ENCODE measurements around the gene SH2D4B. TPM values are rescaled to one million over a fixed set of nuclear protein-coding genes. Genes with fewer than 3 reads are reported as not detected.
A peak's percentile ranks its signal among the peaks of the same experiment; 100 is the strongest.

SH2D4B gene
- total RNA-seq, 1 experiment from 2014 or later: 0.24 TPM

DNA sequence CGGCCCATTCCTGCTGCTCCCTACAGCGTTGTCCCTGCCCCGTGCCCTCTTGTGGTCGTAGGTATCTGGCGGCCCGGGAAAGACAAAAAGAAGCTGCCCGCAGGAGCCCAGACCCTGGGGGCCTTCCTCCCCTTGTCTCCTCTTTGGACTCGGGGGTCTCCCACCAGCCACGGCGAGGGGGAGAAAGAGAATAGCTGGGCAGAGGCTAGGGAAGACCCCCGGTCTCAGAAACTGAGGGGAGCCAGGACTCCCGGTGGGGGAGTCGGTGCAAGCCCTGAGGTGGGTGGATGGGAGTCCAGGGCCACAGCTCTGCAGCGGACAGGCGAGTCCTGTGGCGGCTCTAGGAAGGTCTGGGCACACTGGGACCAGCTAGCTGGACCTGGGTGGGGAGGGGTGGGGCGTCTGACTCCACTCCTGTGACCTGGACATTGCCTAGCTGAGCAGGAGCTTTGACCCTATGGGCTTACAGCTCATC lies 1.3 kb upstream of the SH2D4B start:
- Histone ChIP-seq H3K9me2 (ENCODE audit: insufficient read depth) (no peaks in the 10 kb centered on the region), H3F3A (ENCODE audit: insufficient read depth, low read depth) (peaks cover 4% of the 10 kb centered on the region; the same call in 1 of the 2 replicates), H4K20me1 (ENCODE audit: insufficient read depth) (no peaks in the 10 kb centered on the region), H3K79me2 (ENCODE audit: low read depth) (no peaks in the 10 kb centered on the region), H2AFZ (peak overlapping the region; percentile 89), H3K4me2 (peak overlapping the region; percentile 81), H3K36me3 (ENCODE audit: low read depth) (no peaks in the 10 kb centered on the region), H3K27me3 (ENCODE audit: insufficient read depth, low read depth) (no peaks in the 10 kb centered on the region), H3K9me3 (ENCODE audit: insufficient read depth, low read depth) (no peaks in the 10 kb centered on the region), H3K27ac (no peak overlapping the region), H3K4me3 (peak overlapping the region; percentile 67), H3K4me1 (replicated peaks; ENCODE audit: insufficient read depth) (0 out of 2 replicates have a peak, but pooled peaks cover 6% of the 10 kb centered on the region)
- ChIA-PET CTCF (interaction anchor here (0.6 to 1.0 kb wide), 7 partner anchors 26 to 169 kb away, joined by 3 to 9 read pairs (median 4); no protein-coding TSS in a partner anchor), POLR2A (ENCODE audit: unreplicated experiment) (no interaction called here)
- no peak for DNase-seq
- intact Hi-C loops (cut with micrococcal nuclease; ENCODE audit: unreplicated experiment): loop anchor here (10.0 kb wide), 1 partner anchor 388 kb away; no protein-coding TSS in a partner anchor
- TSS peak; percentile 68 for BruUV-seq (replicated peaks)
- no peak for TF ChIP-seq EZH2 (IDR thresholded peaks at IDR 0.05; ENCODE audit: low read depth)

DNA sequence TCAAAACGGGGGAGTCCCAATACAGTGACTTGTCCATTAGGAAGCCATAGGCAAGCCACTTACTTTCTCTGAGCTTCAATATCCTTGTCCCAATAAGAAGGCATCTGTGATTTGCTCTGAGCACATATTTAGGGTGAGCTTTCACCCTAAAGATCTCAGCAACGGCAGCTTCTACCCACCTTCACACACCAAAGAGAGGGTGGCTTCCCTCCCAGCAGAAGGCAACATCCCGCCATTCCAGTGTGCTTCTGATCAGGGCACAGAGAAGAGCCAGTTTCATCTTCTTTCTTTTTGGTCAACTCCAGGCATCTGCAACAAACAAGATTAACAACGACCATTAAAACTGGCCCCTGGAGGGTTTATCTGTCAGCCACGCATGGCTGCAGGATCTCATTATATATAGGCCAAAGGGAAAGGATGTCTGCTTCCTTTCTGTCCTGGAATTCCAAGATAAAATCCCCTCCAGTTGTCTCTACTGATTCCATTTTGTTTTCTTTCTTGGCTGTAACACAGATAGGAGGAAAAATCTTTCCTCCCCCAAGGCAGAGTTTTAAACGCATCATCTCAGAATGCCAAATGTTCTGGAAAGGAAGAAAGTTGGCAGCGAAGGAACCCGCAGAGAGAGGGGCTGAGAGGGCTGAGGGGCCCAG lies 491 bp upstream of the SH2D4B start:
- Histone ChIP-seq H3K4me3 (no peak overlapping the region), H3K36me3 (ENCODE audit: low read depth) (no peaks in the 10 kb centered on the region), H3K9me2 (ENCODE audit: insufficient read depth) (no peaks in the 10 kb centered on the region), H3K79me2 (ENCODE audit: low read depth) (no peaks in the 10 kb centered on the region), H3K4me1 (replicated peaks; ENCODE audit: insufficient read depth) (0 out of 2 replicates have a peak, but pooled peaks cover 6% of the 10 kb centered on the region), H3K9me3 (ENCODE audit: insufficient read depth, low read depth) (no peaks in the 10 kb centered on the region), H3K27me3 (ENCODE audit: insufficient read depth, low read depth) (no peaks in the 10 kb centered on the region), H4K20me1 (ENCODE audit: insufficient read depth) (no peaks in the 10 kb centered on the region), H3F3A (ENCODE audit: insufficient read depth, low read depth) (peaks cover 4% of the 10 kb centered on the region; the same call in 1 of the 2 replicates), H3K4me2 (0 out of 2 replicates have a peak overlapping the region, but pooled peaks have one; percentile 81), H2AFZ (no peak overlapping the region), H3K27ac (no peak overlapping the region)
- ChIA-PET CTCF (interaction anchor here (1.0 kb wide), 2 partner anchors 27 to 125 kb away, joined by 3 to 9 read pairs; no protein-coding TSS in a partner anchor), POLR2A (ENCODE audit: unreplicated experiment) (no interaction called here)
- TF ChIP-seq, protein P1, sequence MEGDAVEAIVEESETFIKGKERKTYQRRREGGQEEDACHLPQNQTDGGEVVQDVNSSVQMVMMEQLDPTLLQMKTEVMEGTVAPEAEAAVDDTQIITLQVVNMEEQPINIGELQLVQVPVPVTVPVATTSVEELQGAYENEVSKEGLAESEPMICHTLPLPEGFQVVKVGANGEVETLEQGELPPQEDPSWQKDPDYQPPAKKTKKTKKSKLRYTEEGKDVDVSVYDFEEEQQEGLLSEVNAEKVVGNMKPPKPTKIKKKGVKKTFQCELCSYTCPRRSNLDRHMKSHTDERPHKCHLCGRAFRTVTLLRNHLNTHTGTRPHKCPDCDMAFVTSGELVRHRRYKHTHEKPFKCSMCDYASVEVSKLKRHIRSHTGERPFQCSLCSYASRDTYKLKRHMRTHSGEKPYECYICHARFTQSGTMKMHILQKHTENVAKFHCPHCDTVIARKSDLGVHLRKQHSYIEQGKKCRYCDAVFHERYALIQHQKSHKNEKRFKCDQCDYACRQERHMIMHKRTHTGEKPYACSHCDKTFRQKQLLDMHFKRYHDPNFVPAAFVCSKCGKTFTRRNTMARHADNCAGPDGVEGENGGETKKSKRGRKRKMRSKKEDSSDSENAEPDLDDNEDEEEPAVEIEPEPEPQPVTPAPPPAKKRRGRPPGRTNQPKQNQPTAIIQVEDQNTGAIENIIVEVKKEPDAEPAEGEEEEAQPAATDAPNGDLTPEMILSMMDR (conservative IDR thresholded peaks at IDR 0.05): no peak
- no peak for TF ChIP-seq EZH2 (IDR thresholded peaks at IDR 0.05; ENCODE audit: low read depth)
- no peak for DNase-seq
- BruUV-seq (replicated peaks): no TSS peak
- intact Hi-C loops (cut with micrococcal nuclease; ENCODE audit: unreplicated experiment): loop anchor here (10.0 kb wide), 1 partner anchor 388 kb away; no protein-coding TSS in a partner anchor

DNA sequence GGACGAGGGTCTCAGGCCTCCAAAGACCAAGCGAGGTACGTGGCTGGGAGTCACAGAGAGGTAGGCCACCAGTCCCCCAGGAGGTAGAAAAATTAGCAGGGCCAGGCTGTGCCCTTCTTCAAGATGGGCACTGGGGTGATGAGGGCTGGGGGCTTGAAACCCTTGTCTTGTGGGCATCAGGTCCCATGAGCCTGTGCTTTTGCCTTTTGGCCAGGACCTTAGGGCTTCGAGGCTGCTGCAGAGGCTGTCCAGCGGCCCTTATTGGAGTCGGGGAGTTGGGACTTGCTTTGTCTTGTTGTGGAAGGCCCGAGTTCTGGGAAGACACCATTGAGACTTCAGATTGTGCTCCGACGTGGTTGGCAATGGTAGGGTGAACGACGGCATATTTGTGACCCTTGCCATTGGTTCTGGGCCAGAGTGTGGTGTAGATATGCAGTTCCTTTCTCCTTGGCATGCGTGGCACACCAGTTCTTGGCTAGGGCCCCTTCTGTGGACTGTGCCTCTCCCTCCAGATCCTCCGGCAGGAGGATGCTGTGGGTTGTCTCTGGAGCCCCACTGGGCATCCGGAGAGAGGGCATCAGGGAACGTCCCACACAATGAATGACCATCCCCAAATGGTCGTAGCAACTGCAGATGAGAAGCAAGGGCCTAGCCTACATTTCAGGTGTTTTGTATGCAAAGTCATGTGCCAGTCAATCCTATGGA lies 931 bp downstream of the SH2D4B start:
- ChIA-PET CTCF (no interaction called here), POLR2A (ENCODE audit: unreplicated experiment) (no interaction called here)
- intact Hi-C loops (cut with micrococcal nuclease; ENCODE audit: unreplicated experiment): loop anchor here (10.0 kb wide), 1 partner anchor 386 kb away; no protein-coding TSS in a partner anchor
- Histone ChIP-seq H3K27me3 (ENCODE audit: insufficient read depth, low read depth) (no peaks in the 10 kb centered on the region), H3K27ac (no peak overlapping the region), H4K20me1 (ENCODE audit: insufficient read depth) (no peaks in the 10 kb centered on the region), H3K4me3 (no peak overlapping the region), H3K9me2 (ENCODE audit: insufficient read depth) (no peaks in the 10 kb centered on the region), H3K4me1 (replicated peaks; ENCODE audit: insufficient read depth) (0 out of 2 replicates have a peak, but pooled peaks cover 6% of the 10 kb centered on the region), H2AFZ (no peak overlapping the region), H3K4me2 (no peak overlapping the region), H3F3A (ENCODE audit: insufficient read depth, low read depth) (no peaks in the 10 kb centered on the region), H3K79me2 (ENCODE audit: low read depth) (no peaks in the 10 kb centered on the region), H3K36me3 (ENCODE audit: low read depth) (no peaks in the 10 kb centered on the region), H3K9me3 (ENCODE audit: insufficient read depth, low read depth) (no peaks in the 10 kb centered on the region)
- BruUV-seq (replicated peaks): no TSS peak
- no peak for TF ChIP-seq EZH2 (IDR thresholded peaks at IDR 0.05; ENCODE audit: low read depth)
- TF ChIP-seq, protein P1 (conservative IDR thresholded peaks at IDR 0.05): no peak
- no peak for DNase-seq

Data from PC-9 (cell line).